ENCODE data around the gene OR12D2. TPM values are rescaled to one million over a fixed set of nuclear protein-coding genes. Genes with fewer than 3 reads are reported as not detected.
"Not testable (repeated sequence)": the region's sequence is repeated elsewhere in the genome, so short reads cannot be mapped to it uniquely, and the experiment has no call there.

Gene OR12D2, protein sequence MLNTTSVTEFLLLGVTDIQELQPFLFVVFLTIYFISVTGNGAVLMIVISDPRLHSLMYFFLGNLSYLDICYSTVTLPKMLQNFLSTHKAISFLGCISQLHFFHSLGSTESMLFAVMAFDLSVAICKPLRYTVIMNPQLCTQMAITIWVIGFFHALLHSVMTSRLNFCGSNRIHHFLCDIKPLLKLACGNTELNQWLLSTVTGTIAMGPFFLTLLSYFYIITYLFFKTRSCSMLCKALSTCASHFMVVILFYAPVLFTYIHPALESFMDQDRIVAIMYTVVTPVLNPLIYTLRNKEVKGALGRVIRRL
- not detected in 2 replicates for total RNA-seq (2014; rRNA removed)
- Bru-seq, nascent RNA, result not detected
- not detected for BruChase-seq, experiment 1, labeled RNA remaining after a 6-hour chase
- not detected for BruChase-seq, experiment 2, labeled RNA remaining after a 2-hour chase
- long read RNA-seq, result 0 reads

DNA sequence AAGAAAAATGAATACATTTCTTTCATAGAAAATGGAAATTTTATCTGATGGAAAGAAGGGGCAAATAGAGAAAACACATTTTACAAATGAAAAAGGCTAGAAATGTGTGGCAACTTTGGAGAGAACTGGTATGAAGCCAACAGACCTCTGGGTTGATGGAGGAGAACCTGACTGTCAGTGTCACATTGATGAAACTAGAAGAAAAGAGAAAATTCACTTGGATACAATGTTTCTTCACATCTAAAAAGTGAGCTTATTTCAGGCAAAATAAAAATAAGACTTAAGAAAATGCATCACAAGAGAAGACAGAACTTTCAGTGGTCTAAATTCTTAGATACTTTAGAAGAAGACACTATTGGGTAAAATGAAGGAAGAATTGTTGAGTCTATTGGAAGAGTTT, at the start of gene OR12D2:
OR12D2 (plus strand) TSS at position 301 of the 400 bp plus-strand sequence. CDS start 1,069 bp downstream, outside the sequence.
- POLR2A ChIA-PET (ENCODE audit: unreplicated experiment), result no interaction called here
- no peak within 1 kb of the TSS for H3K4me3 ChIP-seq (ENCODE audit: low read length)
- H3F3A ChIP-seq (ENCODE audit: low read length, unreplicated experiment), result no peaks in the 10 kb centered on the region
- TF ChIP-seq, protein P1, sequence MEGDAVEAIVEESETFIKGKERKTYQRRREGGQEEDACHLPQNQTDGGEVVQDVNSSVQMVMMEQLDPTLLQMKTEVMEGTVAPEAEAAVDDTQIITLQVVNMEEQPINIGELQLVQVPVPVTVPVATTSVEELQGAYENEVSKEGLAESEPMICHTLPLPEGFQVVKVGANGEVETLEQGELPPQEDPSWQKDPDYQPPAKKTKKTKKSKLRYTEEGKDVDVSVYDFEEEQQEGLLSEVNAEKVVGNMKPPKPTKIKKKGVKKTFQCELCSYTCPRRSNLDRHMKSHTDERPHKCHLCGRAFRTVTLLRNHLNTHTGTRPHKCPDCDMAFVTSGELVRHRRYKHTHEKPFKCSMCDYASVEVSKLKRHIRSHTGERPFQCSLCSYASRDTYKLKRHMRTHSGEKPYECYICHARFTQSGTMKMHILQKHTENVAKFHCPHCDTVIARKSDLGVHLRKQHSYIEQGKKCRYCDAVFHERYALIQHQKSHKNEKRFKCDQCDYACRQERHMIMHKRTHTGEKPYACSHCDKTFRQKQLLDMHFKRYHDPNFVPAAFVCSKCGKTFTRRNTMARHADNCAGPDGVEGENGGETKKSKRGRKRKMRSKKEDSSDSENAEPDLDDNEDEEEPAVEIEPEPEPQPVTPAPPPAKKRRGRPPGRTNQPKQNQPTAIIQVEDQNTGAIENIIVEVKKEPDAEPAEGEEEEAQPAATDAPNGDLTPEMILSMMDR (conservative IDR thresholded peaks at IDR 0.05; ENCODE audit: low read depth, low read length), result no peak
- no peak for TF ChIP-seq EZH2phosphoT487 (IDR thresholded peaks at IDR 0.05; ENCODE audit: borderline replicate concordance, low read length)
- no peak for TF ChIP-seq EZH2 (IDR thresholded peaks at IDR 0.05; ENCODE audit: low read length, unreplicated experiment)
- no peak within 1 kb of the TSS for H2AFZ ChIP-seq (ENCODE audit: low read length)
- H3K79me2 ChIP-seq (ENCODE audit: low read length), result no peaks in the 10 kb centered on the region
- intact Hi-C loops (cut with micrococcal nuclease), result no loop called here
- H3K27me3 ChIP-seq (ENCODE audit: low read length), result peaks cover 48% of the 10 kb centered on the region
- no peaks in the 10 kb centered on the region for H3K4me1 ChIP-seq (ENCODE audit: insufficient read depth, low read length)
- H4K20me1 ChIP-seq (ENCODE audit: low read length), result no peaks in the 10 kb centered on the region
- no peaks in the 10 kb centered on the region for H3K36me3 ChIP-seq (ENCODE audit: low read depth, low read length)
- ATAC-seq, result no peak
- no peak within 1 kb of the TSS for H3K4me2 ChIP-seq (ENCODE audit: low read length)
- CTCF ChIA-PET, result no interaction called here
- no peaks in the 10 kb centered on the region for H3K9me2 ChIP-seq (replicated peaks; ENCODE audit: low read length)
- H3K27ac ChIP-seq (ENCODE audit: low read length), result no peak within 1 kb of the TSS
- BruUV-seq (replicated peaks), result no TSS peak
- no peak for DNase-seq
- no peak within 1 kb of the TSS for H3K9ac ChIP-seq (ENCODE audit: low read length)
- no peaks in the 10 kb centered on the region for H3K9me3 ChIP-seq (ENCODE audit: low read length)

DNA sequence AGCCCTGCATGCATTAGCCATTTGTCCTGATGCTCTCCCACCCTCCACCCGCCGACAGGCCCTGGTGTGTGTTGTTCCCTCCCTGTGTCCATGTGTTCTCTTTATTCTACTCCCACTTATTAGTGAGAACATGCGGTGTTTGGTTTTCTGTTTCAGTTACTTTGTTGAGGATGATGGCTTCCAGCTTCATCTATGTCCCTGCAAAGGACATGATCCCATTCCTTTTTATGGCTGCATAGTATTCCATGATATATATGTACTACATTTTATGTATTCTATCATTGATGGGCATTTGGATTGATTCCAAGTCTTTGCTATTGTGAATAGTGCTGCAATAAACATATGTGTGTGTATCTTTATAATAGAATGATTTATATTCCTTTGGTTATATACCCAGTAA, 46.1 kb upstream of the OR12D2 start:
- H3K9me3 ChIP-seq (ENCODE audit: low read length); POLR2A ChIA-PET (ENCODE audit: unreplicated experiment); H3K36me3 ChIP-seq (ENCODE audit: low read depth, low read length); H3K4me3 ChIP-seq (ENCODE audit: low read length); H3K79me2 ChIP-seq (ENCODE audit: low read length); H3K9me2 ChIP-seq (replicated peaks; ENCODE audit: low read length); H3K4me1 ChIP-seq (ENCODE audit: insufficient read depth, low read length); H3K4me2 ChIP-seq (ENCODE audit: low read length); CTCF ChIA-PET; H3K27ac ChIP-seq (ENCODE audit: low read length); intact Hi-C loops (cut with micrococcal nuclease); DNase-seq; H4K20me1 ChIP-seq (ENCODE audit: low read length); H3F3A ChIP-seq (ENCODE audit: low read length, unreplicated experiment); H2AFZ ChIP-seq (ENCODE audit: low read length); H3K9ac ChIP-seq (ENCODE audit: low read length); ATAC-seq; BruUV-seq (replicated peaks): not testable (repeated sequence)
- H3K27me3 ChIP-seq (ENCODE audit: low read length), result peaks cover 22% of the 10 kb centered on the region

DNA sequence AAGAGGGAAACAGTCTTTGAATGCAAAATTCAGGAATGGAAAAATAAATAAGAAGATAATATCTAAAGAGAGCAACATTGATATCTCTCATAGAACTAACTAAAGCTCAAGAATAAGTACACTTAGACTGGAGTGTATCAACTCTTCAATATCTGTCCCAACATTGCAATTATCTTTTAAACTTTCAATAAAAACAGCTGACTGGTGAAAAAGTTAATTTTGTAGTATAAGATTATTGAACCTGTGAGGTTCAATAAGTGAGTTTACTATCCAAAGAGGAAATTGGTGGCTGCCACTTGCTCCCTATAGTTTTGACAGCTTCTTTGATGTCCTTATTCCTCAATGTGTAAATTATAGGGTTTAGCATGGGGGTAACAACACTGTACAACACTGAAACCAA, 40.5 kb upstream of the OR12D2 start:
- Histone ChIP-seq H4K20me1 (ENCODE audit: low read length) (no peaks in the 10 kb centered on the region), H3K27ac (ENCODE audit: low read length) (no peak overlapping the region), H3K4me2 (ENCODE audit: low read length) (no peak overlapping the region), H2AFZ (ENCODE audit: low read length) (no peak overlapping the region), H3K4me1 (ENCODE audit: insufficient read depth, low read length) (no peaks in the 10 kb centered on the region), H3F3A (ENCODE audit: low read length, unreplicated experiment) (no peaks in the 10 kb centered on the region), H3K9ac (ENCODE audit: low read length) (no peak overlapping the region), H3K36me3 (ENCODE audit: low read depth, low read length) (no peaks in the 10 kb centered on the region), H3K9me2 (replicated peaks; ENCODE audit: low read length) (no peaks in the 10 kb centered on the region), H3K79me2 (ENCODE audit: low read length) (no peaks in the 10 kb centered on the region), H3K27me3 (ENCODE audit: low read length) (peaks cover 20% of the 10 kb centered on the region), H3K4me3 (ENCODE audit: low read length) (no peak overlapping the region), H3K9me3 (ENCODE audit: low read length) (no peaks in the 10 kb centered on the region)
- ChIA-PET CTCF (no interaction called here), POLR2A (ENCODE audit: unreplicated experiment) (no interaction called here)
- ATAC-seq, result no peak
- intact Hi-C loops (cut with micrococcal nuclease), result no loop called here
- no peak for DNase-seq
- no peak for TF ChIP-seq EZH2phosphoT487 (IDR thresholded peaks at IDR 0.05; ENCODE audit: borderline replicate concordance, low read length)
- no peak for TF ChIP-seq EZH2 (IDR thresholded peaks at IDR 0.05; ENCODE audit: low read length, unreplicated experiment)
- TF ChIP-seq, protein P1 (conservative IDR thresholded peaks at IDR 0.05; ENCODE audit: low read depth, low read length), result no peak
- BruUV-seq (replicated peaks), result no TSS peak
